ENCODE data around the gene GRM3.

The GRM3 gene

GRCh38 chr7:86867163-86867762, 223.6 kb downstream of the GRM3 start:
- H3K4me3 ChIP-seq (replicated peaks in 1 of 2; ENCODE audit: low read depth in 2 of 2, low read length in 2 of 2): no peak overlapping the region
- TF ChIP-seq CTCF (IDR thresholded peaks at IDR 0.05; ENCODE audit: low read depth, low read length): no peak

GRCh38 chr7:86876146-86876545, 232.4 kb downstream of the GRM3 start:
- no peak for TF ChIP-seq CTCF (IDR thresholded peaks at IDR 0.05; ENCODE audit: low read depth, low read length)
- no peak overlapping the region for H3K4me3 ChIP-seq (replicated peaks in 1 of 2; ENCODE audit: low read depth in 2 of 2, low read length in 2 of 2)
- no peak for DNase-seq (ENCODE audit: low read depth in 2 of 2)

More at GRCh38 chr7:86867163-86867762, 223.6 kb downstream of the GRM3 start:
- DNase-seq (ENCODE audit: low read depth in 2 of 2): no peak

GRCh38 chr7:86884152-86884551, 240.4 kb downstream of the GRM3 start:
- H3K4me3 ChIP-seq (replicated peaks in 1 of 2; ENCODE audit: low read depth in 2 of 2, low read length in 2 of 2): no peak overlapping the region
- no peak for TF ChIP-seq CTCF (IDR thresholded peaks at IDR 0.05; ENCODE audit: low read depth, low read length)
- DNase-seq (ENCODE audit: low read depth in 2 of 2): no peak

- TF ChIP-seq CTCF (IDR thresholded peaks at IDR 0.05; ENCODE audit: low read depth, low read length): no peak
- H3K4me3 ChIP-seq (replicated peaks in 1 of 2; ENCODE audit: low read depth in 2 of 2, low read length in 2 of 2): no peak overlapping the region
- no peak for DNase-seq (ENCODE audit: low read depth in 2 of 2)
Observed at GRCh38 chr7:86889501-86889900, 245.8 kb downstream of the GRM3 start.

GRCh38 chr7:86898171-86898570, 254.5 kb downstream of the GRM3 start:
- no peak overlapping the region for H3K4me3 ChIP-seq (replicated peaks in 1 of 2; ENCODE audit: low read depth in 2 of 2, low read length in 2 of 2)
- DNase-seq (ENCODE audit: low read depth in 2 of 2): no peak
- no peak for TF ChIP-seq CTCF (IDR thresholded peaks at IDR 0.05; ENCODE audit: low read depth, low read length)

GRCh38 chr7:86900886-86901285, 257.2 kb downstream of the GRM3 start:
- no peak for DNase-seq (ENCODE audit: low read depth in 2 of 2)
- TF ChIP-seq CTCF (IDR thresholded peaks at IDR 0.05; ENCODE audit: low read depth, low read length): no peak
- H3K4me3 ChIP-seq (replicated peaks in 1 of 2; ENCODE audit: low read depth in 2 of 2, low read length in 2 of 2): no peak overlapping the region

Measured in cardiac fibroblast (primary cell).